Measurements from ENCODE around the gene DROSHA. TPM values are rescaled to one million over a fixed set of nuclear protein-coding genes. Genes with fewer than 3 reads are reported as not detected.

DROSHA gene
- total and polyA plus RNA-seq, 2 donors (not counting 3 experiments of a cell fraction or from before 2014, with no cell fraction given) = 49.1 to 96.4 TPM

- Histone ChIP-seq H3K79me2 (ENCODE audit: control insufficient read depth, insufficient read depth, low read length) (no peaks in the 10 kb centered on the region), H3K27me3 (ENCODE audit: control insufficient read depth in 2 of 2, insufficient read depth in 2 of 2, low read length in 2 of 2) (no peaks in the 10 kb centered on the region), H3K9me1 (replicated peaks; ENCODE audit: control insufficient read depth, extremely low read depth, insufficient read depth, low read length) (no peaks in the 10 kb centered on the region), H3K36me3 (ENCODE audit: control insufficient read depth in 2 of 2, extremely low read depth in 1 of 2, insufficient read depth in 2 of 2, low read length in 2 of 2) (no peaks in the 10 kb centered on the region), H3K27ac (ENCODE audit: insufficient read depth, low read depth, low read length) (no peak overlapping the region), H3K4me2 (ENCODE audit: insufficient read depth, low read length) (no peak overlapping the region), H2AFZ (ENCODE audit: low read depth, low read length) (no peak overlapping the region), H3K9ac (replicated peaks; ENCODE audit: extremely low read depth, insufficient read depth, low read length) (no peak overlapping the region), H3K4me1 (ENCODE audit: control insufficient read depth, extremely low read depth, insufficient read depth, low read length) (no peaks in the 10 kb centered on the region), H3K9me3 (replicated peaks; ENCODE audit: control insufficient read depth, insufficient read depth, low read length) (no peaks in the 10 kb centered on the region), H4K20me1 (replicated peaks; ENCODE audit: control insufficient read depth, extremely low read depth, insufficient read depth, low read length) (no peaks in the 10 kb centered on the region), H3K4me3 (replicated peaks in 1 of 3; ENCODE audit: insufficient read depth in 1 of 3, low read depth in 1 of 3, low read length in 3 of 3) (no peak overlapping the region)
- BruUV-seq (replicated peaks) = no TSS peak
- no peak for FAIRE-seq
- no peak for DNase-seq (ENCODE audit: low read depth, low spot score)
- ChIA-PET POLR2A (no interaction called here), CTCF (no interaction called here)
- intact Hi-C loops (cut with micrococcal nuclease) = no loop called here
- TF ChIP-seq MYC (IDR thresholded peaks at IDR 0.05; ENCODE audit: low read depth, low read length) (no peak), POLR2AphosphoS5 (IDR thresholded peaks at IDR 0.05; ENCODE audit: insufficient read depth, low read depth, low read length) (no peak), GATA2 (IDR thresholded peaks at IDR 0.05; ENCODE audit: insufficient read depth, insufficient read length, low read depth, low read length) (no peak), JUN (IDR thresholded peaks at IDR 0.05; ENCODE audit: borderline replicate concordance, insufficient read depth, insufficient read length, low read depth) (no peak), CTCF (IDR thresholded peaks at IDR 0.05; ENCODE audit: extremely low read depth in 1 of 2, insufficient read depth in 1 of 2, low read depth in 1 of 2, low read length in 2 of 2) (no peak), FOS (IDR thresholded peaks at IDR 0.05; ENCODE audit: borderline replicate concordance, insufficient read depth, low read length) (no peak), POLR2A (IDR thresholded peaks at IDR 0.05; ENCODE audit: low read depth, low read length) (no peak), EZH2 (IDR thresholded peaks at IDR 0.05; ENCODE audit: borderline replicate concordance, low read depth, low read length, severe bottlenecking) (no peak), MAX (IDR thresholded peaks at IDR 0.05; ENCODE audit: insufficient read depth, insufficient read length) (no peak)
- dilution Hi-C loops (cut with MboI; ENCODE audit: extremely low pct_ligation_motif_present, low sequenced_read_pairs) = no loop called here
Measured at GRCh38 chr5:31380049-31380448, 151.8 kb downstream of the DROSHA start.

All from endothelial cell of umbilical vein (primary cell).